ENCODE results near the gene WSCD2.

Gene WSCD2

GRCh38 chr12:108204117-108204987, 75.3 kb downstream of the WSCD2 start:
- TF ChIP-seq CTCF (IDR thresholded peaks at IDR 0.05; ENCODE audit: insufficient read depth, low read length, poor library complexity, severe bottlenecking): no peak
- H3K4me3 ChIP-seq (replicated peaks; ENCODE audit: low read depth, low read length): no peak overlapping the region
- no peaks in the 10 kb centered on the region for H3K27me3 ChIP-seq (replicated peaks; ENCODE audit: control insufficient read depth, insufficient read depth, low read length)
- DNase-seq (ENCODE audit: extremely low read depth, insufficient read length): no peak
- no peaks in the 10 kb centered on the region for H3K36me3 ChIP-seq (ENCODE audit: control insufficient read depth, insufficient read depth, low read length)

- Histone ChIP-seq H3K36me3 (ENCODE audit: control insufficient read depth, insufficient read depth, low read length) (no peaks in the 10 kb centered on the region), H3K27me3 (replicated peaks; ENCODE audit: control insufficient read depth, insufficient read depth, low read length) (no peaks in the 10 kb centered on the region), H3K4me3 (replicated peaks; ENCODE audit: low read depth, low read length) (no peak overlapping the region)
- TF ChIP-seq CTCF (IDR thresholded peaks at IDR 0.05; ENCODE audit: insufficient read depth, low read length, poor library complexity, severe bottlenecking): no peak
- no peak for DNase-seq (ENCODE audit: extremely low read depth, insufficient read length)
Measured at GRCh38 chr12:108205864-108206263, 76.8 kb downstream of the WSCD2 start.

- Histone ChIP-seq H3K36me3 (ENCODE audit: control insufficient read depth, insufficient read depth, low read length) (no peaks in the 10 kb centered on the region), H3K4me3 (replicated peaks; ENCODE audit: low read depth, low read length) (no peak overlapping the region), H3K27me3 (replicated peaks; ENCODE audit: control insufficient read depth, insufficient read depth, low read length) (no peaks in the 10 kb centered on the region; the same call in 1 of the 2 replicates)
- DNase-seq (ENCODE audit: extremely low read depth, insufficient read length): no peak
- TF ChIP-seq CTCF (IDR thresholded peaks at IDR 0.05; ENCODE audit: insufficient read depth, low read length, poor library complexity, severe bottlenecking): no peak
Measured at GRCh38 chr12:108207791-108208730, 79.0 kb downstream of the WSCD2 start.

GRCh38 chr12:108210001-108210400, 80.9 kb downstream of the WSCD2 start:
- Histone ChIP-seq H3K27me3 (replicated peaks; ENCODE audit: control insufficient read depth, insufficient read depth, low read length) (no peaks in the 10 kb centered on the region; the same call in 1 of the 2 replicates), H3K4me3 (replicated peaks; ENCODE audit: low read depth, low read length) (no peak overlapping the region), H3K36me3 (ENCODE audit: control insufficient read depth, insufficient read depth, low read length) (no peaks in the 10 kb centered on the region)
- no peak for TF ChIP-seq CTCF (IDR thresholded peaks at IDR 0.05; ENCODE audit: insufficient read depth, low read length, poor library complexity, severe bottlenecking)
- no peak for DNase-seq (ENCODE audit: extremely low read depth, insufficient read length)

GRCh38 chr12:108211157-108211556, 82.1 kb downstream of the WSCD2 start:
- no peaks in the 10 kb centered on the region; the same call in 1 of the 2 replicates for H3K27me3 ChIP-seq (replicated peaks; ENCODE audit: control insufficient read depth, insufficient read depth, low read length)
- no peak for DNase-seq (ENCODE audit: extremely low read depth, insufficient read length)
- no peaks in the 10 kb centered on the region for H3K36me3 ChIP-seq (ENCODE audit: control insufficient read depth, insufficient read depth, low read length)
- H3K4me3 ChIP-seq (replicated peaks; ENCODE audit: low read depth, low read length): no peak overlapping the region
- TF ChIP-seq CTCF (IDR thresholded peaks at IDR 0.05; ENCODE audit: insufficient read depth, low read length, poor library complexity, severe bottlenecking): no peak
